Measurements from ENCODE around the gene SLC39A2.

The SLC39A2 gene

GRCh38 chr14:21049271-21049673, 50.2 kb downstream of the SLC39A2 start:
- peak; percentile 53 for DNase-seq

- no peak for DNase-seq
These were observed 51.5 kb downstream of the SLC39A2 start for GRCh38 chr14:21050597-21050996.

Measured in fibroblast of skin of scalp (primary cell).